Fibroblast of gingiva (primary cell): ENCODE measurements around the gene SLC16A2.

Source experiments
- DNase-seq: peaks from one replicate; pipeline ENCODE4 v3.0.0-alpha.2; 2011; ENCODE audit warnings: low read depth

Gene SLC16A2

DNA sequence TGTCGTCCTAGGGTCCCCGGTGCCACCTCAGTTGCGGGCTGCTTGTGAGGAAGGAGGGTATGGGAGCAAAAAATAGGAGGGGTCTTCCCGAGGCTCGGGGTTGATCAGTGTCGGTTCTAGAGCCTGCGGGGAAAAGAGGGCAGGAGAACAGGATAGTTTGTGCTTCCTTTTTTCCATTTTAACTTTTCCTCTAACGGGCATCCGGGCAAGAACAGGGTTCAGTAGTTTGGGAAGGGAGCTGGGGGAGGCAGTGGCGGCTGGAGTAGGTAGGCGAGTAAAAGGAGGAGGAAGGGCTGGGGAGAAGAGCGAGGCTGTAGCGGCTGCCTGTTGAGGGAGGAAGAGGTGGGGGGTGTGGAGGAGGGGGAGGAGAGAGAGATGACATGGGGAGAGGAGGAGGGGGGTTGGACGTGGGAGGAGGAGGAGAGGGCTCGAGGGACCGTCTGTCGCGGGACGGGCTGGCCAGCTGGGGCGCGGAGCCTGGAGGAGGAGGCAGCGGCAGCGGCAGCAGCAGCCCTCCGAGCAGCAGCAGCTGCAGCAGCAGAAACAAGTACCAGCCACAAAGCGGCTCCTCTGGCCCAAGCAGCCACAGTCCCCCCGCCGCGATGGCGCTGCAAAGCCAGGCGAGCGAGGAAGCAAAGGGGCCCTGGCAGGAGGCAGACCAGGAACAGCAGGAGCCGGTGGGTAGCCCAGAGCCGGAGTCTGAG is at the start of gene SLC16A2:
Gene SLC16A2, plus strand, starts transcription at position 458 of the 704 bp plus-strand sequence. Its CDS starts 145 bp downstream, at position 603.
- DNase-seq: peak; percentile 91

DNA sequence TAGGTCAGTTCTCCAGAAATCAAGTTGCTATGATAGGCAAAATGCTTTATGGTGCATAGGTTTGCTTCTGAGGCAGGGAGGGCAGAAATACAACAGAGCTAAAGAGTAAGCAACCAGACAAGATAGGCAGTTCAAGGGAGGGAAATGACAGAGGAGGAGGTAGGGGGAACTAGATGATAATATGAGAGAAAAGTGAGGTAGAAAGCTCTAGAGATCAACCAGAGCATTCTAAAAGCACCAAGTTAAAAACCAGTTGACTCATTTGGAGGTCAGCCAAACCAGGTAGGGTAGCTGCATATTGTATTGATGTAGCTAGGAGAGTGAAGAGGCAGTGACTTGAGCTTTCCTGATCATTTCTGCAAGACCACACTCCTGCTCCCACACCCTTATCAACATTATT is 49.0 kb upstream of the SLC16A2 start:
- DNase-seq: no peak

DNA sequence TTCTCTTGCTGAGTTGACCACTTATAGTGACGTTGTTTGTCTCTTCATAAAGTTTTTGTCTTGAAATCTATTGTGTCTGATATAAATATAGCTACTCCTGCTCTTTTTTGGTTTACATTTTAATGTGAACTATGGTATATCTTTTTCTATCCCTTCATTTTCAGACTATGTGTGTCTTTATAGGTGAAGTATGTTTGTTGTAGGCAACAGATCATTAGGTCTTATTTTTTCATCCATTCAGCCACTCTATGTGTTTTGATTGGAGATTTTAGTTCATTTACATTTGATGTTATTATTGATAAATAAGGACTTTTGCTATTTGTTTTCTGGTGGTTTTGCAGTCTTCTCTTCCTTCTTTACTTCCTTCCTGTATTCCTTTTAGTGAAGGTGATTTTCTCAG is 44.0 kb upstream of the SLC16A2 start:
- DNase-seq: no peak

DNA sequence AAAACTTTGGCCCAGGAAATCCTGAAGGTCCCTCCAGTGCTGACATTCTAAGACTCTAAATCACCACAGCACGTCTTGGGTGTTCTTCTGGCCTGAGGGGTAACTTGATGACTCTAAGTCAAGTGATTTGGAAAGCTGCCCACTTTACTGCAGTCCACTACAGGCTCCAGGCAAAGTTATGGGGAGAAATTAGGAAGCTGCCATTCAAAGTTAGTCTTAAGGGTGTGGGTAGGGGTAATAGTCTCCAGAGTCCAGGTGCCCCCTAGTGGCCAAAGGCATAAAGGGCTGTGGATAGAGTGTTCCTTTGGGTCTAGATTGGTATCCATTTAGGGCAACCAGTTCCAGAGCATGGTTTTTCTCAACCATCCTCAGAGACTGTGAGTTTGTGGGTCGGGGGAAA is 38.7 kb upstream of the SLC16A2 start:
- DNase-seq: peak; percentile 64

DNA sequence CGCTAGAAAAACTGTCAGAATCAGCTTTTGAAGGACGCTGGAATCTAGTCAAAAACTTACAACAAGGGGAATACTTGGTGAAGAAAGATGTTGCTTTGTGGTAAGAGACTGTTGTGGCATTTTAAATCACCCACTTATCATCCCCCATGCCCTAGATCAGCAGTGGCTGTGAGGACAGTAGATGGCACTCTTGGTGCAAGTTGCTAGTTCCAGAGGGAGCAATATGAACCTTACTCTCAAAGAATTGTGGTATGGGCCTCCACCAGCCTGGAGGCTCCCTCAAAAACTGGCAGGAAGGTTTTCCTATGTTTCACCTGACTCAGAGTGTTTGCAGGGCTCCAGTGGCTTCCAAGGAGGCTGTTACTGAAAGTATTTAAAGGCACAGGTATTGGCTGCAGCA is 37.7 kb upstream of the SLC16A2 start:
- peak; percentile 31 for DNase-seq

DNA sequence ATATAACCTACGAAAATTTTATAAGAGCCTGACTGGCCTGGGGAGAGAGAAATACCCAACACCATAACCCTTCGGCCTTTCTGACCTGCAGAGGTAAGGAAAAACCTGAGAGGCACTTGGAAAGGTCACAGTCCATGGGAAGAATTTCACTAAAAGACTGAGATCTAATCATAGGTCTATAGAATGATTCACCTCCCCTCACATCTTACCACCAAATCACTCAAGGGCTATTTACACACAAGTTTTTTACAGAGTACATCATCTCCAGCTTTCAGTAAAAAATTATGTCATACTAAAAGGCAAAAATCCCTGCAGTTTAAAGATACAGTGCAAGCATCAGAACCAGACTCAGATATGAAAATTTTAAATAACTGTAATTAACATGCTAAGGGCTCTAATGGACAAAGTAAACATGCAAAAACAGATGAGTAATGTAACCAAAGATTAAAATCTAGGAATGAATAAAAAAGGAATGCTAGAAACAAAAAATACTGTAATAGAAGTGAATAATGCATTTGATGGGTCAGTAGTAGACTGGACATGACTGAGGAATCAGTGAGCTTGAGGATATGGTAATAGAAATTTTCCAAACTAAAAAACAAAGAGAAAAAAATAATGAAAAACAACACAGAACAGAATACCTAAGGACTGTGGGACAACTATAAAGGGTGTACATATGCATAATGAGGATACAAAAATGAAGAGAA is 32.1 kb upstream of the SLC16A2 start:
- DNase-seq: no peak

DNA sequence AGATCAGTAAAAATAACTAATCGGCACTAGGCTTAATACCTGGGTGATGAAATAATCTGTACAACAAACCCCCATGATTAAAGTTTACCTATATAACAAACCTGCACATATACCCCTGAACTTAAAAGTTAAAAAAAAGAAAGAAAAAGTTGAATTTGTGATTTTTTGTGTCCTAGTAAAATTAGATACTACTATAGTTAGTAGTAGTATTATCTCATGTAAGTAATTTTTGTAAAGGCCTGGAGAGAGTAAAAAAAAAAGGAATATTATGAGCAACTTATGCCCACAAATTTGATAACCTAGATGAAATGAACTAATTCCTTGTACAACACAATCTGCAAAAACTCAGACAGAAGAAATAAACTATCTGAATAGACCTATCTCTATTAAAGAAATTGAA is 25.7 kb upstream of the SLC16A2 start:
- no peak for DNase-seq

DNA sequence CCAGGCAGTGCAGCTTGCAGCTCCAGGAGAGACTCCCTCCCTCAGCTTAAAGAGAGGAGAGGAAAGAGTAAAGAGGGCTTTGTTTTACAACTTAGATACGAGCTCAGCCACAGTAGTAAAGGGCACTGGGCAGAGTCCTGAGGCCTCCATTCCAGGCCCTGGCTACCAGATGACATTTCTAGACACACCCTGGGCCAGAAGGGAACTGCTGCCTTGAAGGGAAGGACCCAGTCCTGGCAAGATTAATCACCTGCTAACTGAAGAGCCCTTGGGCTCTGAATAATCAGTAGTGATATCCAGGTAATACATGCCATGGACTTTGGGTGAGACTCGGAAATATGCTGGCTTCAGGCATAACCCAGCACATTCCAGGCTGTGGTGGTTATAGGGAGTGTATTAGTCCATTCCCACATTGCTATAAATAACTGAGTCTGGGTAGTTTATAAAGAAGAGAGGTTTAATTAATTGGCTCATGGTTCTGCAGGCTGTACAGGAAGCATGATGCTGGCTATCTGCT is 15.3 kb upstream of the SLC16A2 start:
- DNase-seq: no peak

DNA sequence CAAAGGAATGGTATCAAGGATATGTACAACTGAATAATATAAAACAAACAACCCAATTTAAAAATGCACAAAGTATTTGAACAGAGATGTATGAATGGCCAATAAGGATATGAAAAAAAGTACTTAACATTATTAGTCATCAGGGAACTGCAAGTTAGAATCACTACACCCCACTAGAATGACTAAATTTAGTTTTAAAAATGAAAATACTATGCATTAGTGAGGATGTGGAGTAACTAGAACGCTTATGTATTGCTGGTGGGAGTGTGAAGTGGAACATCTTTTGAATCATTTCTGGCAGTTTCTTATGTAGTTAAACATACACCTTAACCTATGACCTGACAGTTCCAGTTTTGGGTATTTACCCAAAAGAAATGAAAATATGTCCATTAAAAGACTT is 13.0 kb upstream of the SLC16A2 start:
- no peak for DNase-seq

DNA sequence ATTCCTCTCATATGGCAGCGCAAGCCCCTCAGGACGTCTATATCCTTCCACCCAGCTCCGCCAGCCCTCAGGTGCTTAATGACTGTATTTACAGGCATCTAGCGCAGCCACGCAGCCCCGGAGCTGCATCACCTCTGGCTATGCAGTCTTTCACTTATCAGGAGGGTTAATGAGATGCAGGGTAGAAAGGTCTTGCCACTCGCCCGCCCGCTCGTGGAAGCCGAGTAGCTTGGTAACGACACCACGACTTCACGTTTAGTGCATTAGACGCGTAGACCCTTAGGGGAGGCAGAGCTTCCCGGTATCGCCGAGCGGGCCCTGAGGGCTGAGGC is 1.5 kb upstream of the SLC16A2 start:
- no peak for DNase-seq

DNA sequence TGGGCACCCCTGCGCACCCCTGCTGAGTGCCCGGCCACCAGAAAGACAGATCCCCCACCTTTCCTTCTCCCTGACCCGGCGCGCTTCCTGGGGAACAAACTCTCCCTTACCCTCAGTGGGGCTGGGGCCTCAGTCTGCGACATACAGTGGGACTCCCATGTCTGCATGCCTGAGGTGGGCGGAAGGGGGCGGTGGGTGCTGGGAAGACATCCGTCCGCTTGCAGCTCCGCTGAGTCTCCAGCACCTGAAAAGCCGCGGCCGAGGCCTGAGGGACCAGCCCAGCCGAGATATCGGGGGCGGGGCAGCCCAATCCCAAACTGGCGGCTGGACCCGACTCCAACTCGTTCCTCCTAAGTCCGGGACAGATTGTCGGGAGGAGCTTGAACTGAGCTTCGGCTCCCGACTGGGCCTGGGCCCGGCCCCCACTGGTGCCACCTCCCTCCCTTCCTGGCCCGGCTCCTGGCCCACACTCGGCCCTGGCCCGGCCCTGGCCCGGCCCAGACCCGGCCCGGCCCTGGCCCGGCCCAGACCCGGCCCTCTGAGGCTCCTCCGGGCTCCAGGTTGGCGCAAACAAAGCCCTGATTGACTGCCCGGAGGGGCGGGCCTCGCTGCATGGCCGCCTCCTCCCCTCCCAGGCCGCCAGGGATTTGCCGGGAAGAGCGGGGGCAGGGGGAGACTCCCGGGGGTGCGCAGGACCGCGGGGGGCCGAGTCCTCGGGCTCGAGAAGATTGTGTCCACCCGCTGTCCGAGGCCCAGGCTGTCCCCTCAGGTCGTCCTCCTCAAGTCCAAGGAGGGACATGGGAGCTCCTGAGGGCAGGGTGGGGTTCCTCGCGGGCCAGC is 877 bp upstream of the SLC16A2 start:
- DNase-seq: peak; percentile 81

DNA sequence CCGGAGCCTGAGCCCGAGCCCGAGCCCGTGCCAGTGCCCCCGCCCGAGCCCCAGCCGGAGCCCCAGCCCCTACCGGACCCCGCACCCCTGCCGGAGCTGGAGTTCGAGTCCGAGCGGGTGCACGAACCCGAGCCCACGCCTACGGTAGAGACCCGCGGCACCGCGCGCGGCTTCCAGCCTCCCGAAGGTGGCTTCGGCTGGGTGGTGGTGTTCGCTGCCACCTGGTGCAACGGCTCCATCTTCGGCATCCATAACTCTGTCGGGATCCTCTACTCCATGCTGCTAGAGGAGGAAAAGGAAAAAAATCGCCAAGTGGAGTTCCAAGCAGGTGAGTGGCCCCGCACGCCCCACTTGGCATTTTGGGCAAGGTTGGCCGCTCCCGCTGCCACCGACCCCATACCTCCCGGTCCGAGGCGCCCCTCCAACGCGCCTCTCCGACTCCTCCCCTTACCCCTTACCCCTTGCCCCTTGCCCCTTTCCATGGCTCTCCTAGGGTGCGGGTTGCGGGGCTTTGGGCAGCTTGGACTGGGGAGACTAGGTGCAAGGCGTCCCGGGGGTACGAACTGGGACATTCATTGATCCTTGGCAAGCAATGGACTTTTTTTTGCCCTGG is 553 bp downstream of the SLC16A2 start:
- no peak for DNase-seq

DNA sequence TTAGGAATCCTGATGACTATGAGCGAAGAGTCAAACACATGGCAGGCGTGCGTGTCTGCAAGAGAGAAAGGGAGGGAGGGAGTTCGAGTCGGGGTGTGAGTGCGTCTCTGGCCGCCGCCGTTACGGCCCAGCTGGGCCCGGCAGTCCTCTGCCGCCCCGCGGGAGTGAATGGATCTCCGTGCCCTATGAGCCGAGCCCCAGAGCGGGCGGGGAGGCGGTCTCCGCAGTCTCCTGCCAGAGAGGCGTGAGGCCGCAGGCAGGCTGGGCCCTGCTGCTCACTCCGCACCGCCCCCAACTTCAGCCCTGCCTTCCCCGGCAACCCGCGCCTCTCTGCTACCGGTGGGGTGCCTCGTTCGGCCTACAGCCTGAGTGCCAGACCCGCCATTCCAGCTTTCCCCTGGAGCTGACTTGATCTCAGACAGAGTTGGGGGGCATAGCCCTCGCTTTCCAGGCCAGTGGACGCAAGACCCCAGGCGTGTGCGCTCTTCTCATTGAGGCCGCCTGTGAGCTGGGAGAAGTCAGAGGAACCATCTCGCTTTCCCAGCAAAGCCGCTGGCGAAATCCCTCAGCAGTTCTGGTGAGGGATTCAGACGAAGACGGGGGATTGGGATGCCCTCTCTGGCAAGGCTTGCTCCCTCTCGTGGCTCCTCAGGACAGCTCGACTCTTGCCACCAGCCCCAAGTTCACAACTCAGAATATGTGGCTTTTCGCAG is 1.4 kb downstream of the SLC16A2 start:
- DNase-seq: peak; percentile 68

DNA sequence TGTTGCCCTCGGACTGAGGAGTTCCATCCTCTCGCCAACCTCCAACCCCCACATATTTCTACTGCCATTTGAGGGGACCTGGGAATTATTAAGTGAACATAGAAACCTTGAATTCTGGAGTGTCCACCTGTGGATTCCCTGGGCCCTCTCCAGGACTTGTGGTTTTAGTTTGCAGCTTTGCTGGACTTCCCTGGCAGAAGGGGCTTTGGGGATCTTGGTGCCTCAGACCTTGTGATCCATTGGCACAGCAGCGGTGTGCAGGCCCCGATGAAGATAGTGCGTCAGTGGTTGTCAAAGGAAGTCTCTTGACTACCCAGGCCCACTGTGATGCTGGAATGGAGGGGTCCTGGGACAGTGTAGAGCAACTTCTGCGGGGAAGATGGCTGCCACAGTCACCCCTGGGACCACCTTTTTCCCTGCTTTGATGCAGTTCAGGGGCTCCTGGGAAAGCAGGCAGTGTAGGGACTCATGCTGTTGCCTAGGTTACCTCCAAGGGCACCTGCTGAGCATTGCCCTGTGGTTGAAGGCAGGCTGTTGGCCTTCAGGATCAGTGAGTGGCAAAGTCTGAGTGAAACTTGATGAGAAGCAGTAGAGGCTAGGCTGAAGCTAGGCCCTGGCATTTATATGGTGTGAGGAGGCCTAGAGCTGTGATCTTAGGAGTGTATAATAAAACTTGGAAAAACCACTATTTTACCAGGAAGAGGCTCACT is 2.2 kb downstream of the SLC16A2 start:
- DNase-seq: no peak

DNA sequence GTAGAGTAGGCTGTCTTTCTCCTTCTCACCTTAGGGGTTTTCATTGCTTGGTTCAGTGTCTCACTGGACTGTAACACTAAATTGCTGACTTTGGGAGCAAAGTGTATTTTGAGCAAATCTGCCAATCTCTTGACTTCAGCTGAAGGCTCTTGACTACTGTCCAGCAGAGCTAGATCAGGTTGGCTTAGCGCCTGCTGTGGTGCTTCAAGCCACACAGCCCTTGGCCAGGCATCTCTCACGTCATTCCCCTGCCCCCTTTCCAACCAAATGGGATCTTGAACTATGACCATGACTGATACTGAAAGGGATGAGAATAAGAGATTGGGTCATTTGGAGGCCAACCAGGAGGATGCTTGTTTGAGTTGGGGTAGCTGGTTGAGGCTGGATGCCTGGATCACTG is 4.8 kb downstream of the SLC16A2 start:
- no peak for DNase-seq

DNA sequence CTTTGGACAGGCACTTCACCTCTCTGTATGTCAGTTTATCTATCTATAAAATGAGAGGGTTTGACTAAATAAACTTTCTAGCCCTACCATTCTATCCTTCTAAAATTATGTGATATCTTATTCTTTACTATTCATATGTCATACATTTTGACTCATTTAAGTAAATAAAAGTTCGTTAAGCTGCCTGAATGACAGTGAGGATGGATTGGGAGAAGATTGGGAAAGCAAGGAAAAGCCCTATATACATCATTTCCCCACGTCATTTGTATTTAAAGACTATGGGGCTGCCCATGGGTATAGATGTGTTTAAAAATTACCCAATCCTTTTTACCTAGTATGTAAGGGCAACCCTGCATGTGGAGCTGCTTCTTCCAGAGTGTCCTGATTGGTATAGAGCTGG is 5.3 kb downstream of the SLC16A2 start:
- DNase-seq: no peak

DNA sequence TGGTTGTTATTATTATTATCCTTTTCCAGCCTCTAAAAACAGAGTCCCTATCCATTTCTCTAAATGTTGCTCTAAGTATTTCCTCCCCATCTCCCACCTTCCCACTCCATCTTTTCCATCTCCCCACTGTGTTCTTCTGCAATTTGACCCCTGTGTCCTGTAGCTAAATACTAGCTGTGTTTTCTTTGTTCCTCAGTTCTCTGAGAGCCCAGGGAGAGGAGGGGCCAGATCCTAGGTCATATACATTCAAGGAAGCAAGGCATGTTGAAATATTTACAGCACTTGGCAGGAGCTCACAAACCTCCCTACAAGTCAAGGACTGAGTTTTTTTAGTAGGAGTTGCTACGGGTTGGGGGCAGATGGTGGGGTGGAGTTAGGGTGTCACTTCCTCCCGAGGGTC is 10.5 kb downstream of the SLC16A2 start:
- DNase-seq: no peak

DNA sequence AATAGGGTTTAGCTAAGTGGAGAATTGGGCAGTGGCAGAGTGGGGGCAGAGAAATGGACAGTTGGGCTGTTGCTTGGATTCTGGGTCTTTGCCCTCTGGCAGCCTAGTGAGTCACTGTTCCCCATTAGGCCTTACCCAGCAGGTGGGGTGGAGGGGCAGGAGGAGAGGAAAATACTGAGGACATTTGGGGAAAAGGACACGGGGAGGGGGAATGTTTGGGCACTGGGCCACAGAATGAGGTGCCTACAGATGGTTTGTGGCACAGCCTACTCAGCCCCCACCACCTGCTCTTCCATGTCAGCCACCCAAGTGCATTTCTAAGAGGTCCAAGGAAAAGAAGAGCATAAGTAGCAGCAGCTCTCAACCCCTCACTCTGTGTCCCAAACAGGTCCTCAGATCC is 13.0 kb downstream of the SLC16A2 start:
- no peak for DNase-seq

DNA sequence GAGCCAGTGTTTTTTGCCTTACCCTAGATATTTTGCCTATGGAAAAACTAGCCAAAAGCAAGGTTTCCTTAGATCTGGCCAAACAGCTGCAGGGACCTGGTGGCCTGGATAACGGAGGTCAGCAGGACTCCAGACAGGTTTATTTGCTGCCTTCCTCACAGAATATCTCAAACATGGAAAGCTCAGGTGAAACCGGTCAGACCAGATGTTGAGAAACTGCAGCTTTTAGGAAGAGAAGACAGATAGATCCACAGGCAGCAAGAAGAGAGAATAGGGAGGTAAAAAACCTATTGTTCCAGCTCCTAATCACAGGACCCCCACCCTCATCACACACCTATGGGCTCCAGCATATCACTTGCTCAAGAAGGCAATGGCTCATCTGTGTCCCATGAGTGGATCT is 16.2 kb downstream of the SLC16A2 start:
- no peak for DNase-seq

DNA sequence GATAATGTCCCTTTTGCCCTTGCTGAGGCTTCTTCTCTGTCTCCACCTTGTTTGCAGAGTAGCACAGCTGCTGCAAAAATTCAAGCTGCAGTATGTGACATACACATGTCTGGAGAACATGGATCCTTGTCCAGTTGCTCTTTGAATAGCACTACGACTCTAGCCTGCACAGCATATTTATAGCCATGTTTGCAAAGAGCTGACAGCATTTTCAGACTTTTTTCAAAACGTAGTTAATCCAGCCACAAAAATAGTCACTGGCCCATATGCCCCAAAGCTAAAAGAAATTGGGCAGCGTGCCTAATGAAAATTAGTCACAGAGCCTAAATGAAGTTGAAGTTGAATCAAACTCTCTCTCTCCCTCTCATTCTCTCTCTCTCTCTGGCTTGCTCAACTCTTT is 17.5 kb downstream of the SLC16A2 start:
- DNase-seq: no peak

DNA sequence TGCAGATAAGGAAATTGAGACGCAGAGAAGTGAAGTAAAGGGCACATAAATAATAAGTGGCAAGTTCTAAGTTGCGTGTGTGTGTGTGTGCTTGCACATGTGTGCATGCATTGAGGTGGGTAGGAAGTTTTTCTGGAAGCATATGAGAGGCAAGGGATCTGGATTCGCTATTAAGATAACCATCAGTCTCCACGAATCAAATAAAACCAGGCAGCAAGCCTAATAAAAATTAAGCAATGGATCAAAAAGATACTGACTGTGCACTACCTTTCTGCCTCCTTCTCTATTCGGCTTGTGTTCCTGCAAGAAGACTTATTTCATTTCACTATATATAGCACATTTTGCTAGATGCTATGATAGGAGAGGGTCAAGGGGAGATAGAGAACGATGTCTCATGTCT is 23.8 kb downstream of the SLC16A2 start:
- no peak for DNase-seq
